HFF-Myc (cell line): ENCODE measurements around the gene MYCBP2.

ENCODE experiments used
- DNase-seq: peaks from one replicate; pipeline ENCODE4 v3.0.0-alpha.2; 2011; ENCODE audit warnings: low read depth; ENCODE audit errors: extremely low read depth
- H3K4me3 ChIP-seq: replicated peaks from 2 replicates; pipeline ENCODE4 v1.5.1; 2011; ENCODE audit warnings: low read depth, mild to moderate bottlenecking, control low read depth, low read length
- TF ChIP-seq, protein P1 (sequence below): IDR thresholded peaks from 2 replicates; pipeline ENCODE4 v1.5.1; 2012; ENCODE audit warnings: mild to moderate bottlenecking, low read depth, low read length, control low read depth; ENCODE audit errors: missing control alignments

Gene MYCBP2

DNA sequence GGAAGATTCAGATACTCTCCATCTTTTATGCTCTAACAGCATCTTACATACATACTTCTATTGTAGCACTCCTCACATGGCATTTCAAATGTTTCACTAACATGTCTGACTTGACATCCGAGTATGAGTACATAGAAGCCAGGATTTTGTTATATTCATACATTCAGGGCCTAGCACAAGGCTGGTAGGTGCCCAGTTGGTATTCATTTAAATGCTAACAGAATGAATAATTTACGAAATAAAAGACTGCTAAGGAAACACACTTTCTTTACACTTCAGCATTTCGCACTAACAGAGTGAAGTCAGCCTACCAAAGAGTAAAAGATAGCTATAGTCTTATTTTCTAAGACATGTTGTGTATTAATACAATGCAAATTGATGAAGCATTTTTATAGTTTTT, 232.1 kb downstream of the MYCBP2 start:
- no peak for DNase-seq
- H3K4me3 ChIP-seq = no peak overlapping the region

DNA sequence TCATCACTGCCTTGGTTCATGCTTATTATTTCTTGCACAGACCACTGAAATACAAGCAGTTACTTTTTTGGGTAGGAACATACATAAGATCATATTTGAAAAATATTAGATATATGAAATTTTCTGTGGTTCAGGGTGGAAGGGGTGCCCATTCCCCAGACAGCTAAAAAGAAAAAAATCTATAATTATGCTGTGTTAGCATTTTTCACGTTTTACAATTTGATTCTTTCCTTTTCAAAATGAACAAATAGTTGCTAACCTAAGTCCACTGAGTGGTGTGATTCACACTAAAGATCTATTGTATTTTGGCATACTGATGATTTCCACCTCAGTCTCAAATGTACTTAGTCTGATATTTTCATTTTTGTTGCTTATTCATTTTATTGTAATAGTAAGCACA, 233.2 kb downstream of the MYCBP2 start:
- TF ChIP-seq, protein P1, sequence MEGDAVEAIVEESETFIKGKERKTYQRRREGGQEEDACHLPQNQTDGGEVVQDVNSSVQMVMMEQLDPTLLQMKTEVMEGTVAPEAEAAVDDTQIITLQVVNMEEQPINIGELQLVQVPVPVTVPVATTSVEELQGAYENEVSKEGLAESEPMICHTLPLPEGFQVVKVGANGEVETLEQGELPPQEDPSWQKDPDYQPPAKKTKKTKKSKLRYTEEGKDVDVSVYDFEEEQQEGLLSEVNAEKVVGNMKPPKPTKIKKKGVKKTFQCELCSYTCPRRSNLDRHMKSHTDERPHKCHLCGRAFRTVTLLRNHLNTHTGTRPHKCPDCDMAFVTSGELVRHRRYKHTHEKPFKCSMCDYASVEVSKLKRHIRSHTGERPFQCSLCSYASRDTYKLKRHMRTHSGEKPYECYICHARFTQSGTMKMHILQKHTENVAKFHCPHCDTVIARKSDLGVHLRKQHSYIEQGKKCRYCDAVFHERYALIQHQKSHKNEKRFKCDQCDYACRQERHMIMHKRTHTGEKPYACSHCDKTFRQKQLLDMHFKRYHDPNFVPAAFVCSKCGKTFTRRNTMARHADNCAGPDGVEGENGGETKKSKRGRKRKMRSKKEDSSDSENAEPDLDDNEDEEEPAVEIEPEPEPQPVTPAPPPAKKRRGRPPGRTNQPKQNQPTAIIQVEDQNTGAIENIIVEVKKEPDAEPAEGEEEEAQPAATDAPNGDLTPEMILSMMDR = no peak
- no peak for DNase-seq
- H3K4me3 ChIP-seq = no peak overlapping the region

More for the DNA sequence above, 232.1 kb downstream of the MYCBP2 start:
- TF ChIP-seq, protein P1 = no peak

DNA sequence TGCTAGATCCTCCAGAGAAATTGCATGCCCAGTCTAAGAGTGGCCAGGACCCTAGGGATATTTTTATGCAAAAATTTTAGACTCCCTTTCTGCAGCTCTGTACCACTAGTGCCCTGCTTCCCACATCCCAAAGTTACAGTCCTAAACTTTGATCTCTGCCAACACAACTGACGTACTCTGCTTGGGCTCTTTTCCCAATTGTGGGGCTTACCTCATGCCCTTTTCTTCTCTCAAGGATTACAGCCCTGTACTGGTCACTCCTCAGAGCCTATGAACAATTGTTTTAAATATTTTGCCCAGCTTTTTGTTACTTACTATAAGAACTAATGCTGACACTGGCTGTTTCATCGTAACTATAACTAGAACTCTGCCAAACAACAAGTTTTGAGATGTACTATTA, 242.1 kb downstream of the MYCBP2 start:
- no peak for DNase-seq
- TF ChIP-seq, protein P1 = no peak
- H3K4me3 ChIP-seq = no peak overlapping the region

DNA sequence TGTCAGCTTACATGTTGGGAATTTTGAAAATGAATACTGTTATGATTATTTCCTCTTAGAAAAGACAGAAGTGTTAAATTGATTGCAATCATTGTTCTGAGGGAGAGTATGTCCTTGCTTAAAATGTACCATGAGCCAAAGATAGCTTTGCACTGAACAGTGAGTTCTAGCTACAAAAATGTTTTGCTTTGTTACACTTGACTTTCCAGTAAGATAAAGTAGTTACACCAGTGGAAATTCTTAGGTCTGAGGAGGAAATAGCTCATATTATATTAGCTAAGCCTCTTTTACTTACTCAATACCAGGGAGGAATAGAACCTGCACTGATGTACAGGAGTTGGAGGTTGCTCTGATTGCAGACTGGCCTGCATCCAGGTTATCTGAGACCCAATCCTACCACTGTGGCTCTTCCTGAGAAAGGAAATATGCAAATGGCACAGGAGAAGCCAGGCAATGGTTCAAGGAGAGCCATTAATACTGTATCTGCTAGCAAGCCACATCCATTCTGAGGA, 246.9 kb downstream of the MYCBP2 start:
- TF ChIP-seq, protein P1 = no peak
- H3K4me3 ChIP-seq = no peak overlapping the region

DNA sequence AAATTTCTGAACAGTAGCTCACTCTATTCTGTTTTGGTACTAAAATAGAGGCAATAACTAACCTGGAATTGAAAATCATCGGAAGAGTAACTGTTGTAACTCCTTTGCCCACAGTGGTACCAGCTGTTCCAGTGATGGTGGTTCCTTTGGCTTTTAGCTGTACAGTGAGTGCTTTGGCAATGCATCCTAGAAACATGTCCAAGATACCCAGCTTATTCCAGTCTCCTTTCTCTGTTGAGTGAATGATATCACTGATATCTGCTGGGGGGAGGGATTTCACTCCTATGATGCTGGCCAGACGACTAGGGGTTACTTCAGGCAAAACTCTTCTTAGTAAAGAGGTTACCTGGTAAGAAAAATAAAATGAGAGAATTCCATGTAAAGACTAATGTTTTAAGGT, 259.4 kb downstream of the MYCBP2 start:
- no peak for DNase-seq
- TF ChIP-seq, protein P1 = no peak
- no peak overlapping the region for H3K4me3 ChIP-seq

More for the DNA sequence above, 246.9 kb downstream of the MYCBP2 start:
- no peak for DNase-seq

DNA sequence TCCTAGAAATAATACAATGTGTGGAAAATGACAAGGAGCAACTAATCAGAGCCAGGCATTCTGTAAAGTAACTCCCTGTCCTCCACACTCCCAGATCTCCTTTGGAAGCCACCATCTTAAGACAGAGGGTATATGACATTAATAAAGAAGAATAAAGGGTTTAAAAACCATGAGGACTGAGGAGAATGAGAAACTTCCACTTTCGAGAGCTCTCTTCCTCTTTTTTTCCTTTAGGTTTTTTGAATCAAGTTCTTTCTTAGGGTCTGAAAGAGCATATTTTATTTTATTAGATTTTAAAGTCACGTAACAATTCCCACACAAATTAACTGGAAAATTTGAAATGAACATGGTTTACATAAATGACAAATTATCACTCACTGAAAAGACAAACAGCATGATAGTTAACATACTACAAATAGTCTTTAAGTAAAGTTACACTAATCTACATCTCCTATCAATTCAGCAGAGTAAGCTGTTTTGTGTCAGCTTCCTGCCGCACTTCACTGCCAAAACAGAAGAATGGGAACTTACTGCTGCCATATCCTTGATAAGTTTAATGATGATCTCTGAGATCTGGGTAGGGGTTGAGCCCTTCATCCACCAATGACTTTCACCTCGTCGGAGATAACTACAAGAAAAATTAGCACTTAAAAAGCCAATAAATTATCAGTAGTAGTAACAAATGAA, 261.3 kb downstream of the MYCBP2 start:
- no peak for DNase-seq
- no peak overlapping the region for H3K4me3 ChIP-seq
- TF ChIP-seq, protein P1 = no peak
